Frontal cortex (tissue), 4 donors: ENCODE data around the gene FAH. TPM values are rescaled to one million over a fixed set of nuclear protein-coding genes. Genes with fewer than 3 reads are reported as not detected.
"Not testable (repeated sequence)": the region's sequence is repeated elsewhere in the genome, so short reads cannot be mapped to it uniquely, and the experiment has no call there.

Source experiments
- DNase-seq, 2 donors: peaks; one replicate each; pipeline ENCODE4 v3.0.0; 2012; ENCODE audit warnings: low spot score in 2 of 2
- FAIRE-seq: peaks from 2 replicates; lab custom pipeline; 2012; peaks lifted over from hg19 to GRCh38; lab: Jason Lieb, UNC
- total RNA-seq: library from RNA; depleted of rRNA; stranded (reverse); fragments of >200 nt; gene quantifications from one replicate; pipeline ENCODE4 v1.2.3, GENCODE V29; 2014
- donor health status: control.
- donor health status: control.
- donor health status: control.

Gene FAH
- total RNA-seq, 1 donor from 2014 or later, result 2.9 TPM

GRCh38 chr15:80142646-80143045 is 10.2 kb upstream of the FAH start:
- FAIRE-seq, result no peak
- no peak for DNase-seq

GRCh38 chr15:80151148-80151547 is 1.7 kb upstream of the FAH start:
- FAIRE-seq (no peak), DNase-seq (no peak)

- FAIRE-seq (no peak), DNase-seq (no peak)
These were observed 1.2 kb upstream of the FAH start for GRCh38 chr15:80151576-80151975.

- FAIRE-seq (no peak), DNase-seq (peak; percentile 79 to 91)
These were observed 461 bp upstream of the FAH start for GRCh38 chr15:80152180-80152895.

DNA sequence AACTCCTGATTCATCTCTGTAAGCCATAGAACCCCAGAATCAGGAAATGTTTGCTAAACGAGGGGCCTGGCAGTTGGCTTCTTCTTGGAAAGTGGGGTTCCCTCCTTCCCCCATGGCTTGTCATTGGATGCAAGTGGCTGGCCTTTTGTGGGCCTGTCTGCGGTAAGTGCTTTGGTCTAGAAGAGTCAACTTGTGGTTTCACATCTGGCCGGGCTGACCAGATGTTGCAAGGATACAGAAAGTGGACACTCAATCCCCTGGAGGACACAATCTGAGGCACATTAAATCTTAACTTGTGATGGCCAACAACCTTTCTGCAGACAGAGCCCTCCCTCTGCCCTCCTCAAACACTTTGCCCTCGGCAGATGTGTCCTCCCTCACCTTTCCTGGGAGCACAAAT is 1.1 kb downstream of the FAH start:
- FAIRE-seq, result no peak
- no peak for DNase-seq

- DNase-seq (no peak), FAIRE-seq (no peak)
These were observed 1.5 kb downstream of the FAH start for GRCh38 chr15:80154336-80154735.

GRCh38 chr15:80155001-80155377 is 2.2 kb downstream of the FAH start:
- no peak for FAIRE-seq

GRCh38 chr15:80155378-80156175 is 2.8 kb downstream of the FAH start:
- FAIRE-seq, DNase-seq: not testable (repeated sequence)

More at GRCh38 chr15:80155001-80155377, 2.2 kb downstream of the FAH start:
- DNase-seq, result no peak

GRCh38 chr15:80156176-80156720 is 3.4 kb downstream of the FAH start:
- DNase-seq, result no peak
- FAIRE-seq, result no peak

- DNase-seq, result no peak
- FAIRE-seq, result no peak
These were observed 4.4 kb downstream of the FAH start for GRCh38 chr15:80157215-80157614.

- DNase-seq (no peak), FAIRE-seq (no peak)
These were observed 6.5 kb downstream of the FAH start for GRCh38 chr15:80159301-80159700.

DNA sequence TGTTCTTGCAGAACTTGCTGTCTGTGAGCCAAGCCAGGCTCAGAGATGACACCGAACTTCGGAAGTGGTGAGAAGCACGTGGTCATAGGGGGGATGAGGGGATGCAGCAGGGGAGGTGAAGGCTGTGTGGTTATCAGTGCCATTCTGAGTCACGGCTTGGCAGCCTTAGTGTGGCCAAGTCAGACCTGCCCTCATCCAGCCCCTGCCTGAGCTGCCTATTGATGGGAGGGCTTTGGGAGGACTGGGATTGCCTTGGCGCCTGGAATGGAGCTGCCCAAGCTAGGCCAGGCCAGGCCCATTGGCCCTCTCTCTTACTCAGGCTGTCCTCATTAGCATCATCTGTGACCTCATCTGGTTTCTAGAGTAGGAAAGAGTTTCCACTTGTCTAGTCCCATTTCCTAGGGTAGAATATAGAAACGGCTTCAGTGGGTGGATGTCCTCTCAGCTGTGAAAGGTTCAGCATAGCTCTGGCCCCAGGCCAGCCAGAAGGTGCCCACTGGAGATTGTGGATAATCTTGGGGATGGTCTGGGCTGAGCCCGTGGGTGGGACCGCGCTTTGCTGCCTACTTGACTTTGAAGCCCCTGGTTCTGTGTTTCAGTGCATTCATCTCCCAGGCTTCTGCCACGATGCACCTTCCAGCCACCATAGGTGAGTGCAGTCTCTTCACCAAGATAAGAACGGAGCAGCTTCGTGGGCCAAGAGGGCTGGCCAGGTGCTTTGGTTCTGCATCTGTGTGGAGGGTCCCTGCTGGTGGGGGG is 7.2 kb downstream of the FAH start:
- DNase-seq, result no peak
- no peak for FAIRE-seq

DNA sequence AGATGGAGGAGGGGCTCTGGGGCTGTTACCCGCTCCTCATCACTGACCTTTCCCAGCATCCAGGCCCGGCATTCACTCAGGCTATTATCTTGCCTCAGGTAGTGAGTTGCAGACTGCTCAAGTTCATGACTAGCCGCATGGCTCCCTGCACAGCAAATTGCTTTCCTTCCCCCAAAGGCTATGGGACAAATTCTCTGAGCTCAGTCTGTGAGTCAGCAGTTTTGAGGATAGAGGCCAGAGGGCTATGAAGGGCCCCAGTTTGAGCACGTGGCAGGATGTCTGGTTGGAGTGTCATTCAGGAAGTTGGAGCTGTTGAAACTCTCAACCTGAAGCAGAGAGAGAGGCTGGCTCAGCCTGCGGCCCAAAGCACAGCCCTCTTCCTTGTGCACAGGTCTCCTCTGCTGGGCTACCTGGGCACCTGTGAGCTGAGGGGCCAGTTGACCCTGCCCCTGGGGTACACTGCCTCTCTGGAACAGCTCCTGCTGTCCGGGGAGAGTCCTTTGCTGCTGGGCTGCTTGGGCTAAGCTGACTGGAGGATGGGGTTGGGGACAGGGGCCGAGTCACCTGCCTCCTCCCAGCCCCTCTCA is 7.9 kb downstream of the FAH start:
- FAIRE-seq, result no peak
- no peak for DNase-seq

- no peak for DNase-seq
- FAIRE-seq, result no peak
These were observed 8.7 kb downstream of the FAH start for GRCh38 chr15:80161468-80162016.

GRCh38 chr15:80162059-80162554 is 9.3 kb downstream of the FAH start:
- DNase-seq, result no peak
- FAIRE-seq, result no peak

DNA sequence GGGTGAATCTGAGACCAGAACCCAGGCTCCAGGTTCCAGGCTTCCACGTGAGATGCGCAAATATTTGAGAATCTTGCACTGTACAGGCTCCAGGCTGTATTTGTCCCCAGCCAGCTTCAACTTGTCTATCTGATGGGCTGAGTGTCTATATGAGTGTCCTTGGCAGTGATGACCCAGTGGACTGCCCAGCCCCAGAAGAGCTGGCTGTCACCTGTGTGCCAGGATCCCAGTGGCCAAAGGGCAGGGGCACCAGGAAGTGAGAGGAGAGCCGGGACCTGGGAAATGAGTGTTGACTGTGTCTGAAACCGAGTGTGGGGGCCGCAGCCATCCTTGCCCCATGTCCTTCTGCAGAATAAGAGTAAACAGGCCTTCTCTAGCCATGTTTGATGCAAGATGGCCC is 10.4 kb downstream of the FAH start:
- FAIRE-seq, result no peak
- no peak for DNase-seq

- DNase-seq, result no peak
- no peak for FAIRE-seq
These were observed 11.1 kb downstream of the FAH start for GRCh38 chr15:80163897-80164296.

GRCh38 chr15:80167936-80168335 is 15.1 kb downstream of the FAH start:
- no peak for DNase-seq
- FAIRE-seq, result no peak

GRCh38 chr15:80168421-80168820 is 15.6 kb downstream of the FAH start:
- no peak for DNase-seq
- FAIRE-seq, result no peak
